Measurements from ENCODE around the gene AMPD3. TPM values are rescaled to one million over a fixed set of nuclear protein-coding genes. Genes with fewer than 3 reads are reported as not detected.

The AMPD3 gene
- total RNA-seq, 2 experiments from 2014 or later: 20.2 to 20.7 TPM

GRCh38 chr11:10515418-10515817 is 60.4 kb downstream of the AMPD3 start:
- Mint-ChIP-seq H3K4me3 (no peak overlapping the region), H3K36me3 (peaks cover 3% of the 10 kb centered on the region), H3K9me3 (no peaks in the 10 kb centered on the region), H3K27me3 (no peaks in the 10 kb centered on the region), H3K27ac (no peak overlapping the region), H3K4me1 (peaks cover 9% of the 10 kb centered on the region)
- no peak for DNase-seq

GRCh38 chr11:10518123-10518522 is 63.1 kb downstream of the AMPD3 start:
- Mint-ChIP-seq H3K36me3 (peaks cover 10% of the 10 kb centered on the region), H3K27me3 (no peaks in the 10 kb centered on the region), H3K4me3 (no peak overlapping the region), H3K27ac (no peak overlapping the region), H3K4me1 (peaks cover 4% of the 10 kb centered on the region), H3K9me3 (no peaks in the 10 kb centered on the region)
- no peak for DNase-seq

- Mint-ChIP-seq H3K4me1 (peaks cover 3% of the 10 kb centered on the region), H3K9me3 (no peaks in the 10 kb centered on the region), H3K27ac (no peak overlapping the region), H3K4me3 (no peak overlapping the region), H3K27me3 (no peaks in the 10 kb centered on the region), H3K36me3 (peaks cover 10% of the 10 kb centered on the region)
- DNase-seq: no peak
These were observed 63.8 kb downstream of the AMPD3 start for GRCh38 chr11:10518891-10519290.

- Mint-ChIP-seq H3K27me3 (no peaks in the 10 kb centered on the region), H3K27ac (no peak overlapping the region), H3K9me3 (no peaks in the 10 kb centered on the region), H3K36me3 (peaks cover 10% of the 10 kb centered on the region), H3K4me1 (no peaks in the 10 kb centered on the region), H3K4me3 (no peak overlapping the region)
- DNase-seq: no peak
These were observed 64.6 kb downstream of the AMPD3 start for GRCh38 chr11:10519630-10520029.

GRCh38 chr11:10520562-10520961 is 65.5 kb downstream of the AMPD3 start:
- no peak for DNase-seq
- Mint-ChIP-seq H3K27me3 (no peaks in the 10 kb centered on the region), H3K36me3 (peaks cover 9% of the 10 kb centered on the region), H3K4me1 (no peaks in the 10 kb centered on the region), H3K27ac (no peak overlapping the region), H3K9me3 (no peaks in the 10 kb centered on the region), H3K4me3 (no peak overlapping the region)

- no peak overlapping the region for H3K27ac Mint-ChIP-seq
- no peaks in the 10 kb centered on the region for H3K9me3 Mint-ChIP-seq
- no peak overlapping the region for H3K4me3 Mint-ChIP-seq
- peaks cover 14% of the 10 kb centered on the region for H3K4me1 Mint-ChIP-seq
- DNase-seq: no peak
- peaks cover 15% of the 10 kb centered on the region for H3K36me3 Mint-ChIP-seq
- no peaks in the 10 kb centered on the region for H3K27me3 Mint-ChIP-seq
These were observed 67.2 kb downstream of the AMPD3 start for GRCh38 chr11:10522276-10522675.

GRCh38 chr11:10522921-10523320 is 67.9 kb downstream of the AMPD3 start:
- Mint-ChIP-seq H3K36me3 (peaks cover 19% of the 10 kb centered on the region), H3K27me3 (no peaks in the 10 kb centered on the region), H3K4me3 (no peak overlapping the region), H3K9me3 (no peaks in the 10 kb centered on the region), H3K4me1 (peaks cover 19% of the 10 kb centered on the region), H3K27ac (no peak overlapping the region)
- DNase-seq: no peak

GRCh38 chr11:10524471-10524870 is 69.4 kb downstream of the AMPD3 start:
- no peak for DNase-seq
- Mint-ChIP-seq H3K9me3 (no peaks in the 10 kb centered on the region), H3K27me3 (no peaks in the 10 kb centered on the region), H3K27ac (no peak overlapping the region), H3K4me1 (peaks cover 19% of the 10 kb centered on the region), H3K4me3 (no peak overlapping the region), H3K36me3 (peaks cover 23% of the 10 kb centered on the region)

- Mint-ChIP-seq H3K9me3 (no peaks in the 10 kb centered on the region), H3K36me3 (peaks cover 20% of the 10 kb centered on the region), H3K27ac (peak overlapping the region; percentile 52), H3K27me3 (no peaks in the 10 kb centered on the region), H3K4me3 (peak overlapping the region; percentile 43), H3K4me1 (peaks cover 19% of the 10 kb centered on the region)
- no peak for DNase-seq
These were observed 72.2 kb downstream of the AMPD3 start for GRCh38 chr11:10526974-10527918.

GRCh38 chr11:10528121-10528520 is 73.1 kb downstream of the AMPD3 start:
- DNase-seq: no peak
- Mint-ChIP-seq H3K36me3 (peaks cover 19% of the 10 kb centered on the region), H3K27ac (no peak overlapping the region), H3K9me3 (no peaks in the 10 kb centered on the region), H3K4me1 (peaks cover 19% of the 10 kb centered on the region), H3K4me3 (no peak overlapping the region), H3K27me3 (no peaks in the 10 kb centered on the region)

- Mint-ChIP-seq H3K4me1 (peaks cover 22% of the 10 kb centered on the region), H3K9me3 (no peaks in the 10 kb centered on the region), H3K36me3 (peaks cover 25% of the 10 kb centered on the region), H3K27ac (no peak overlapping the region), H3K4me3 (no peak overlapping the region), H3K27me3 (no peaks in the 10 kb centered on the region)
- DNase-seq: no peak
These were observed 74.2 kb downstream of the AMPD3 start for GRCh38 chr11:10529279-10529678.

GRCh38 chr11:10532526-10532925 is 77.5 kb downstream of the AMPD3 start:
- Mint-ChIP-seq H3K4me1 (peaks cover 19% of the 10 kb centered on the region), H3K4me3 (no peak overlapping the region), H3K27ac (no peak overlapping the region), H3K36me3 (peaks cover 17% of the 10 kb centered on the region), H3K27me3 (no peaks in the 10 kb centered on the region), H3K9me3 (no peaks in the 10 kb centered on the region)
- DNase-seq: no peak

- H3K9me3 Mint-ChIP-seq: no peaks in the 10 kb centered on the region
- no peak overlapping the region for H3K27ac Mint-ChIP-seq
- H3K4me1 Mint-ChIP-seq: peaks cover 21% of the 10 kb centered on the region
- no peak for DNase-seq
- no peaks in the 10 kb centered on the region for H3K27me3 Mint-ChIP-seq
- peaks cover 17% of the 10 kb centered on the region for H3K36me3 Mint-ChIP-seq
- H3K4me3 Mint-ChIP-seq: no peak overlapping the region
These were observed 78.3 kb downstream of the AMPD3 start for GRCh38 chr11:10533323-10533722.

- DNase-seq: no peak
- Mint-ChIP-seq H3K36me3 (peaks cover 15% of the 10 kb centered on the region), H3K4me1 (peaks cover 27% of the 10 kb centered on the region), H3K27ac (no peak overlapping the region), H3K9me3 (no peaks in the 10 kb centered on the region), H3K27me3 (no peaks in the 10 kb centered on the region), H3K4me3 (no peak overlapping the region)
These were observed 79.3 kb downstream of the AMPD3 start for GRCh38 chr11:10534316-10534715.

GRCh38 chr11:10537600-10537999 is 82.5 kb downstream of the AMPD3 start:
- no peak overlapping the region for H3K27ac Mint-ChIP-seq
- no peak for DNase-seq
- peaks cover 10% of the 10 kb centered on the region for H3K36me3 Mint-ChIP-seq
- H3K4me1 Mint-ChIP-seq: peaks cover 34% of the 10 kb centered on the region
- H3K27me3 Mint-ChIP-seq: no peaks in the 10 kb centered on the region
- H3K9me3 Mint-ChIP-seq: no peaks in the 10 kb centered on the region
- no peak overlapping the region for H3K4me3 Mint-ChIP-seq

GRCh38 chr11:10538924-10539323 is 83.9 kb downstream of the AMPD3 start:
- no peak for DNase-seq
- Mint-ChIP-seq H3K27ac (no peak overlapping the region), H3K9me3 (no peaks in the 10 kb centered on the region), H3K4me1 (peaks cover 30% of the 10 kb centered on the region), H3K4me3 (no peak overlapping the region), H3K27me3 (no peaks in the 10 kb centered on the region), H3K36me3 (peaks cover 5% of the 10 kb centered on the region)
